ENCODE results near the gene DSTN.

DNA sequence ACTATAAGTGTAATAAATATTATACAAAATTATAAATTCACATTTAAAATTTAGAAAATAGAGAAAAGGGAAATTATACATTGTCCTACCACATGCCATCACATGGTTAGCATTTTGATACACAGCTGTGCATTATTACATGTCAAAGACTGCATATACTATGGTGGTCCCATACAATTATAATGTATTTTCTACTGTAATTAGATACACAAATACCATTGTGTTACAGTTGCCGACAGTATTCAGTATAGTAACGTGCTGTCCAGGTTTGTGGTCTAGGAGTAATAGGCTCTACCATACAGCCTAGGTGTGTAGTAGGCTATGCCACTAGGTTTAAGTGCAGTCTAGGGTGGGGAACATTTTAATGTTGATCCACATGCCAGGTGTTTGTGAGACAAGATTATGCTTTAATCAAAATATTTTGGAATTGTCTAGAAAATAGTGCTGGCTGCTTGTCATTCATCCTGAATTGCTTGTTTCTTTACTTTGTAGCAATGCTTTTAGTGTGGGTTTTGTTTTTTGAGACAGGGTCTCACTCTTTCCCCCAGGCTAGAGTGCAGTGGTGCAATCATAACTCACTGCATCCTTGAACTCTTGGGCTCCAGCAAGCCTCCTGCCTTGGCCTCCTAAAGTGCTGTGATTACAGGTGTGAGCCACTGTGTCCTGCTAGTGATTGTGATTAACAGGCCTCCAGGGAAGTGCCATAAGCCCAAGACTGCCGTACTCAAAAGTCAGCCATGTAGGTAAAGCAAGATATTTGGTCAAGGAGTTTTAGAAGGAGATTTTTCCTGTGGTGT, 39.0 kb downstream of the DSTN start:
- TF ChIP-seq CTCF (IDR thresholded peaks at IDR 0.05; ENCODE audit: low read length) (no peak), EZH2 (IDR thresholded peaks at IDR 0.05; ENCODE audit: borderline replicate concordance, low read length) (no peak)
